Islet of Langerhans (tissue), 1 donor: ENCODE measurements around the gene RAPGEF2.
"Not testable (repeated sequence)": the region's sequence is repeated elsewhere in the genome, so short reads cannot be mapped to it uniquely, and the experiment has no call there.

ENCODE experiments used
- FAIRE-seq: peaks from one replicate; lab custom pipeline; 2011; peaks lifted over from hg19 to GRCh38; lab: Jason Lieb, UNC

Gene RAPGEF2

GRCh38 chr4:159374749-159375530, 272.1 kb downstream of the RAPGEF2 start:
- FAIRE-seq, result no peak

- FAIRE-seq, result no peak
Measured at GRCh38 chr4:159376289-159376688, 273.4 kb downstream of the RAPGEF2 start.

GRCh38 chr4:159378056-159378616, 275.3 kb downstream of the RAPGEF2 start:
- no peak for FAIRE-seq

- FAIRE-seq, result not testable (repeated sequence)
Measured at GRCh38 chr4:159379064-159379463, 276.2 kb downstream of the RAPGEF2 start.

- no peak for FAIRE-seq
Measured at GRCh38 chr4:159379836-159380235, 277.0 kb downstream of the RAPGEF2 start.

GRCh38 chr4:159382856-159383561, 280.1 kb downstream of the RAPGEF2 start:
- FAIRE-seq, result no peak

GRCh38 chr4:159383562-159383931, 280.7 kb downstream of the RAPGEF2 start:
- no peak for FAIRE-seq

- FAIRE-seq, result no peak
Measured at GRCh38 chr4:159384017-159384416, 281.1 kb downstream of the RAPGEF2 start.

GRCh38 chr4:159384632-159385031, 281.8 kb downstream of the RAPGEF2 start:
- FAIRE-seq, result no peak

- FAIRE-seq, result no peak
Measured at GRCh38 chr4:159386620-159387019, 283.7 kb downstream of the RAPGEF2 start.

GRCh38 chr4:159389756-159390155, 286.9 kb downstream of the RAPGEF2 start:
- FAIRE-seq, result no peak

- no peak for FAIRE-seq
Measured at GRCh38 chr4:159390648-159391047, 287.8 kb downstream of the RAPGEF2 start.

- FAIRE-seq, result no peak
Measured at GRCh38 chr4:159395693-159396092, 292.8 kb downstream of the RAPGEF2 start.

- FAIRE-seq, result no peak
Measured at GRCh38 chr4:159396151-159396550, 293.3 kb downstream of the RAPGEF2 start.

- FAIRE-seq, result no peak
Measured at GRCh38 chr4:159398236-159398638, 295.4 kb downstream of the RAPGEF2 start.

GRCh38 chr4:159400558-159401225, 297.8 kb downstream of the RAPGEF2 start:
- FAIRE-seq, result no peak

- FAIRE-seq, result no peak
Measured at GRCh38 chr4:159401226-159401712, 298.4 kb downstream of the RAPGEF2 start.

- FAIRE-seq, result no peak
Measured at GRCh38 chr4:159401791-159402380, 299.0 kb downstream of the RAPGEF2 start.
